ENCODE results near the gene TNFRSF13B.
"Not testable (repeated sequence)": the region's sequence is repeated elsewhere in the genome, so short reads cannot be mapped to it uniquely, and the experiment has no call there.

Gene TNFRSF13B

GRCh38 chr17:16986391-16986790, 14.5 kb upstream of the TNFRSF13B start:
- no peak for DNase-seq

- DNase-seq: no peak
Measured at GRCh38 chr17:16981928-16982327, 10.0 kb upstream of the TNFRSF13B start.

DNA sequence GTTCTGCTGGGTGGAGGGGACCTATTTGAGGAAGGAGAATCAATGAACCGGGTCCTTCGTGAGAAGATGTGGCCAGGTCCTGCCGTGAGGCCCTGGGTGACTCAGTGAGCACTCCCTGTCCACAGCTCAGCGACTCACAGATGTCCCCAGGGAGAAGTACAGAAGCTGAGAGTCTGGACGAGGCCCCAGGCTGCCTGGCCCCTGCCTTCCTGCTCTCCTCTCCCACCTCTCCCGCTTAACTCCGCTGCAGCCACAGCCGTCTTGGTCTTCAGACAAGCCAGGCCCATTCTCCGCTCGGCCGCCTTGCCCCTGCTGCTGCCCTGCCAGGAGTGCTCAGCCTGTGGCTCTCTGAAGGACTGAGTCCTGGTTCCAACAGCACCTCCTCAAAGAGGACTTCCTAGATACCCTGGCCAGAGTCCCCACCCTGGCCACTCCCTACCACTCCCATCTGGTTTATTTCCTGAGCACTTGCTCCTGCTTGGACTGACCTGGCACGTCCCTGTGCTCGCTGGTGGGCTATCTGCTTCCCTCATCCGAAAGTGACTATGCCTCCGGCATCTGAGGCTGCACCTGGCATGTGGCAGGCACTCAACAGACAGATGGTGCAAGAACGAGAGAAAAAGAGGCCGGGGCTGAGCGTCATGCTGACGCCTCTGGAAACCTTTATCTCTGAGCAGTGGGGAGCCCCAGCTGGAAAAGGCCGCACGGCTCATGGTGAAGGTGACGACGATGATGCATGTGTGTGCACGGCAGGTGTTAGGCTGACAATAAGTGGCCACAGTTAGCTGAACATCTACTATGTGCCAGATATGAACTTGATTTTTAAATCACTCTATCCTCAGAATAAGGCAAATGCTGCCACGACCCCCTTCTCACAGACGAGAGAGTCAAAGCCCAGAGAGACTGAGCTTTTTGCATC, 9.2 kb upstream of the TNFRSF13B start:
- peak in 1 of 2 donors; percentile 36 for DNase-seq

DNA sequence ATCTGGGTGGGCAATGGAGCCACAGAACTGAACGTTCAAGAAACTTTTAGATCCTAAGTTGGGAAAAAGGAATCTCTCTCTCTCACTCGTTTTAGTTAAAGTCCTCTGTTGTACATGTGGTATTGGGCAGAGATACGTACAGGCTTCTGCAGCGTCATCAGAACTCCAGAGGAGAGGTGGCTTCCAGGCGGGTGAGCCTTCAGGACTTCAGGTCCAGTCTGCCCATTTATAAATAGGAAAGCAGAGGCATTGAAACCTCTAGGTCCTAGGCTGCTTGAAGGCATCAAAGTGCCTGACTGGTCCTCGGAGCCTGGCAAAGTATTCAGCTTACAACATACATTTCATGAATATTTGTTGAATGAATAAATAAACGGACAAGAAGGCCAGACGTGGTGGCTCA, 8.1 kb upstream of the TNFRSF13B start:
- no peak for DNase-seq

GRCh38 chr17:16979237-16979823, 7.4 kb upstream of the TNFRSF13B start:
- DNase-seq: not testable (repeated sequence)

DNA sequence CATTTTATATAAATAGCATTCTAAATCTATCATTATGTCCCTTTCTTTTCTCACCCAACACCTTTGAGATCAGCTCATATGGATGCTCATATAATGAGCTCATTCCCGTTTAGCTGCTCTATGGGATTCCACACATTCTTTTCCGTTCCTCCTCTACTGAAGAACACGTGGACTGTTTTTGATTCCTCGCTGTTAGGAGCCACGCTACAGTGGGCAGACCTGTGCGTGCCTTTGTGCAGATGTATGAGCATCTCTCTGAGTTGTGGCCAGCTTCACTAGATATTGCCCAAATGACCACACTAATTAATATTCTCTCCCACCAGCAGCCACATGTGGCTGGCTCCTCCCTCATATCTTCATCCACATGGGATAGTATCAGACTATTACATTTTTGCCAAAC, 6.0 kb upstream of the TNFRSF13B start:
- no peak for DNase-seq

DNA sequence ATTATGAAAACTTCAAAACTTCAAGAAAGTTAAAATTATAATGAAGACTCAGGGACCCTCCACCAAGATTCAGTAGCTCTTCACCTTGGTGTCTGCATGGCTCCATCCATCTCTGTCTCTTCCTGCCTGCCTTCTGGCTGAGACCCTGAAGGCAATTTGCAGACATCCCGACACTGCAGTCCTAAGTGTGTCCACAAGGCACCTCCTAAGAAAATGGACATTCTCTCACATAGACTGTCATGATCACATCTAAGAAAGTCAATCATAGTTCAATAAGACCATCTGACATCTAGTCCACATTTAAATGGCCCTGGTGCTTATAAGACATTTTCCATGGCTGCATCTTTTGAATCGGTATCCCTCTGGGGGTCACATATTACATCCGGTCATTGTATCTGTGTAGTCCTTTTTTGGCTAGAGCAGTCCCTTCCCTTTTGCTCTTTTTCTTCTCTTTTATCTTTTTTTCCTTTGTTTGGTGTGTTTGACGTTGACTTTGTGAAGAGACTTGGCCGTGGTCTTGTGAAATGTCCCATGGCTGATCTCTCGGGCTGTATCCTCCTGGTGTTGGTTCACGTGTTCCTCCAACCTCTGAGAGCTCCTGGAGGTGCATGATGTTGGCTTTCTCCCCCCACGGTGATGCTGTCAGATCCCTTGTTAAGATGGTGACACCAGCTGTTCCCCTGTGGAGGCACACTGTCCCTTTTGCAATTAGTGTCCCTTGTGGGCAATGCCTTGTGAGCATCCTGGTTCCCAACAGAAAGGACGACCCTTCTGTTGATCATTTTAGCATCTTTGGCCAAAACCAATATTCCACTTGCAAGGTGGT, 5.0 kb upstream of the TNFRSF13B start:
- no peak for DNase-seq

GRCh38 chr17:16975744-16976625, 4.1 kb upstream of the TNFRSF13B start:
- no peak for DNase-seq

- no peak for DNase-seq
Measured at GRCh38 chr17:16975277-16975651, 3.3 kb upstream of the TNFRSF13B start.

- DNase-seq: no peak
Measured at GRCh38 chr17:16974569-16975276, 2.8 kb upstream of the TNFRSF13B start.

GRCh38 chr17:16973760-16974540, 2.0 kb upstream of the TNFRSF13B start:
- peak in 1 of 2 donors; percentile 45 for DNase-seq

GRCh38 chr17:16973043-16973442, 1.1 kb upstream of the TNFRSF13B start:
- DNase-seq: not testable (repeated sequence)

- no peak for DNase-seq
Measured at GRCh38 chr17:16972346-16972745, 428 bp upstream of the TNFRSF13B start.

- no peak for DNase-seq
Measured at GRCh38 chr17:16969931-16970906, 1.7 kb downstream of the TNFRSF13B start.

GRCh38 chr17:16968786-16969185, 3.1 kb downstream of the TNFRSF13B start:
- no peak for DNase-seq

DNA sequence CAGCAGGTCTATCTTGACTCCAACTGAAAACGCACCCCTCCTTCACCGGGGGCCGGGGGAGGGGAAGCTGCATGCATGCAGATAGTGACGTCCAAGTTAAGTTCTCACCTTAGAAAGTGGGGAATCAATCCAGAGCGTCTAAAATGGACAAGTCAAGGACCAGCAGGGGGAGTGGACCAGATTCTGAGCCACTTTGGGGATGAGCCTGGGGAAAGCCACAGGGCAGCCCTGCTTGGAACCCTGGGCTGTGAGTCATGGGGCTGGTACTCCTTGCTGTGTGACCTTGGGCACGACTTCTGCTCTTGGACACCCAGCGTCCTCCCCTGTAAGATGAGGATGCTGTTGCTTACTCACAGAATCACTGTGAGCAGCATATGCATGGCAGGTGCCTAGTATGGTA, 9.1 kb downstream of the TNFRSF13B start:
- DNase-seq: no peak

DNA sequence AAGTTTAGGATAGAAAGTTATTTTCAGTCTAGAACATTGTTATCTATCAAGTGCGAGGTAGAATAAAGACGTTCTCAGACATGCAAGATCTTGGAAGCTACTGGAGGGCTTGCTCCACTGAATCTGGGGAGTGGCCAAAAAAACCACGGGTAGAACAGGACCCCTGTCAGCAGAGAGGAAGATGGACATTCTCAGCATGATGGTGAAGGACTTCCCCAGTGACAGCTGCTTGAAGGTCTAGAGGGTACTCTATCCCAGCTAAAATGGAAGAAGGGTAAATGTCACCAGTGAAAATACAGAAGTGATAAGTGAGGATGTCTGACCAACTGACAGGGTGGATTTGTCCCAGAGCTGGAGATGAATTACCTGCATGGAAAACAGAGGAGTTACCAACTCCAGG, 10.1 kb downstream of the TNFRSF13B start:
- DNase-seq: no peak

DNA sequence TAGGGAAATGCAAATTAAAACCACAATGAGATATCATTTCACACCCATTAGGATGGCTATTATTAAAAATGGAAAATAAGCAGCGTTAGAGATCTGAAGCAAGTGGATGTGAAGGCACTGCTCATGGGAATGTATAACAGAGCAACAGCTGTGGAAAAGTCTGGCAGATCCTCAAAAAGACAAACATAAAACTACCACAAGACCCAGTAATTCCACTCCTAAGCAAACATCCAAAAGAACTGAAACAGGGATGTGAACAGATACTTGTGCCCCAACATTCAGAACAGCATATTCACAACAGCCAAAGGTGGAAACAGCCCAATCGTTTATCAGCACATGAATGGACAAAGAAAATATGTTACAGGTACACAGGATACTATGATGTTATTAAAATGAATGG, 10.9 kb downstream of the TNFRSF13B start:
- DNase-seq: not testable (repeated sequence)

- DNase-seq: not testable (repeated sequence)
Measured at GRCh38 chr17:16955011-16955410, 16.9 kb downstream of the TNFRSF13B start.

DNA sequence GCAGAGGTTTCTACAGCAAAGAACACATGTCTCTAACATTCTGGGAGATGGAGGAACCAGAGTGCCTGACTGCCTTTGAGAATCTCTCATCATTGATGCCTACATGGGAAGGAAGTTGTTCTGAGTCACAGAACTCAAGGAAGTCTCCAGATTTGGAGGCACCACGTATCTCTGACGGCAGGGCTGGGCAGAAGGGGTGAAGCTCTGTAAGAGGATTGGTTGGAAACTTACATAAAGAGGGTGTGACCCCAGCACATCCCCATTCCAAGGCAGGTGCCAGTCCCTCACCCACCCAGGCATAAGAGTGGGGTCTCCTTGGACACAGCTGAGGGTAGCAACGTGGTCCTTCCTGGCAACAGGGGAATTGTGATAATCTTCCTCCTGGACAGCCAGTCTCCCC, 17.4 kb downstream of the TNFRSF13B start:
- DNase-seq: no peak

Measured in CD4-positive, alpha-beta T cell treated with Interleukin-1 beta for 1 hour (primary cell).